Mesothelial cell of epicardium (in vitro differentiated cells): ENCODE results near the gene EEFSEC. TPM values are rescaled to one million over a fixed set of nuclear protein-coding genes. Genes with fewer than 3 reads are reported as not detected.
A peak's percentile ranks its signal among the peaks of the same experiment; 100 is the strongest.

Experiments
- DNase-seq, 2 experiments: peaks; one replicate each; pipeline ENCODE4 v3.0.0; 2021; ENCODE audit warnings: low spot score in 2 of 2; ENCODE audit not compliant: unreplicated experiment in 2 of 2
- H3K27ac Mint-ChIP-seq: 2 replicates; pipeline ENCODE4 v1.8.0; 2021; ENCODE audit warnings: mixed read lengths
- H3K27me3 Mint-ChIP-seq: 2 replicates; pipeline ENCODE4 v1.8.0; 2021; ENCODE audit warnings: low read depth, mixed read lengths
- H3K36me3 Mint-ChIP-seq: 2 replicates; pipeline ENCODE4 v1.8.0; 2021; ENCODE audit warnings: mixed read lengths
- H3K4me1 Mint-ChIP-seq: 2 replicates; pipeline ENCODE4 v1.8.0; 2021; ENCODE audit warnings: mixed read lengths
- H3K4me3 Mint-ChIP-seq: 2 replicates; pipeline ENCODE4 v1.8.0; 2021; ENCODE audit warnings: mild to moderate bottlenecking, moderate library complexity, mixed read lengths
- H3K9me3 Mint-ChIP-seq: 2 replicates; pipeline ENCODE4 v1.8.0; 2021; ENCODE audit warnings: mixed read lengths
- CTCF ChIP-seq: fragments of 200-600 bp; sonication (generic); IDR thresholded peaks from one replicate; pipeline ENCODE4 v1.5.0; 2021; ENCODE audit warnings: antibody characterized with exemption; ENCODE audit not compliant: unreplicated experiment
- total RNA-seq: library from RNA; stranded (reverse); gene quantifications from 3 replicates; pipeline ENCODE4 v1.2.1, GENCODE V29; 2021

The EEFSEC gene
- total RNA-seq, 1 donor from 2014 or later: 19.4 TPM

- peaks cover 20% of the 10 kb centered on the region for H3K27me3 Mint-ChIP-seq
Measured at GRCh38 chr3:128435058-128435457, 281.8 kb downstream of the EEFSEC start.

GRCh38 chr3:128435561-128435960 is 282.3 kb downstream of the EEFSEC start:
- no peak overlapping the region for H3K4me3 Mint-ChIP-seq
- peaks cover 29% of the 10 kb centered on the region for H3K4me1 Mint-ChIP-seq
- no peak for TF ChIP-seq CTCF
- H3K9me3 Mint-ChIP-seq: peaks cover 12% of the 10 kb centered on the region
- DNase-seq: no peak
- H3K36me3 Mint-ChIP-seq: no peaks in the 10 kb centered on the region
- peak overlapping the region; percentile 74 for H3K27ac Mint-ChIP-seq
- H3K27me3 Mint-ChIP-seq: peaks cover 18% of the 10 kb centered on the region

More at GRCh38 chr3:128435058-128435457, 281.8 kb downstream of the EEFSEC start:
- TF ChIP-seq CTCF: no peak
- Mint-ChIP-seq H3K4me1 (peaks cover 29% of the 10 kb centered on the region), H3K9me3 (peaks cover 12% of the 10 kb centered on the region), H3K36me3 (no peaks in the 10 kb centered on the region), H3K27ac (peak overlapping the region; percentile 64), H3K4me3 (peak overlapping the region; percentile 20)
- DNase-seq: no peak

GRCh38 chr3:128436214-128436613 is 282.9 kb downstream of the EEFSEC start:
- Mint-ChIP-seq H3K9me3 (peaks cover 12% of the 10 kb centered on the region), H3K4me1 (peaks cover 29% of the 10 kb centered on the region), H3K27me3 (peaks cover 17% of the 10 kb centered on the region), H3K4me3 (no peak overlapping the region), H3K27ac (peak overlapping the region; percentile 74), H3K36me3 (no peaks in the 10 kb centered on the region)
- no peak for DNase-seq
- TF ChIP-seq CTCF: no peak

GRCh38 chr3:128438488-128439072 is 285.3 kb downstream of the EEFSEC start:
- DNase-seq: no peak
- H3K4me3 Mint-ChIP-seq: no peak overlapping the region
- H3K9me3 Mint-ChIP-seq: peaks cover 12% of the 10 kb centered on the region
- H3K27me3 Mint-ChIP-seq: peaks cover 5% of the 10 kb centered on the region
- no peak overlapping the region for H3K27ac Mint-ChIP-seq
- no peaks in the 10 kb centered on the region for H3K36me3 Mint-ChIP-seq
- peaks cover 18% of the 10 kb centered on the region for H3K4me1 Mint-ChIP-seq
- TF ChIP-seq CTCF: no peak

- Mint-ChIP-seq H3K36me3 (no peaks in the 10 kb centered on the region), H3K4me1 (peaks cover 13% of the 10 kb centered on the region), H3K9me3 (peaks cover 12% of the 10 kb centered on the region), H3K27ac (no peak overlapping the region), H3K27me3 (peaks cover 3% of the 10 kb centered on the region), H3K4me3 (no peak overlapping the region)
- no peak for TF ChIP-seq CTCF
- DNase-seq: no peak
Measured at GRCh38 chr3:128439226-128439625, 285.9 kb downstream of the EEFSEC start.
